Naive thymus-derived CD4-positive, alpha-beta T cell (primary cell): ENCODE measurements around the gene NPHP4. TPM values are rescaled to one million over a fixed set of nuclear protein-coding genes. Genes with fewer than 3 reads are reported as not detected.

Experiments
- ATAC-seq: fragments of 150-1000 bp; cut with Tn5 transposase; 2 replicates; pipeline ENCODE4 v1.10.0; 2021; ENCODE audit warnings: mild to moderate bottlenecking, moderate library complexity
- CTCF ChIA-PET: fragments of 350-600 bp; sonication (Branson Sonifier 250); formaldehyde crosslinking; loops from one replicate; lab custom pipeline; 2021; ENCODE audit warnings: antibody characterized with exemption; lab: Charles Lee
- POLR2A ChIA-PET: fragments of 350-600 bp; sonication (Branson Sonifier 250); formaldehyde crosslinking; loops from one replicate; lab custom pipeline; 2021; ENCODE audit warnings: antibody characterized with exemption, inconsistent platforms; lab: Charles Lee
- DNase-seq, 9 donors: peaks; one replicate each; pipeline versions ENCODE4 v3.0.0 to v3.0.0-alpha.2; 2020 to 2022; ENCODE audit warnings: mixed read lengths in 1 of 9
- H3K27ac ChIP-seq: one replicate; pipeline ENCODE4 v1.7.0; 2013; ENCODE audit warnings: mild to moderate bottlenecking, low read depth, low read length, moderate library complexity
- H3K27me3 ChIP-seq, 2 donors: one replicate each; pipeline ENCODE4 v1.7.0; 2013; ENCODE audit warnings: low read length in 2 of 2, mild to moderate bottlenecking in 2 of 2, moderate library complexity in 2 of 2; ENCODE audit not compliant: control insufficient read depth in 2 of 2, insufficient read depth in 2 of 2
- H3K36me3 ChIP-seq, 3 experiments: 1 replicate in 2 of 3; 2 replicates in 1 of 3; pipeline ENCODE4 v1.7.0; 2013; ENCODE audit warnings: low read length in 3 of 3, mild to moderate bottlenecking in 3 of 3, moderate library complexity in 1 of 3; ENCODE audit not compliant: insufficient read depth in 3 of 3, control insufficient read depth in 2 of 3
- H3K4me1 ChIP-seq, 2 donors: one replicate each; pipeline ENCODE4 v1.7.0; 2013; ENCODE audit warnings: low read length in 2 of 2, mild to moderate bottlenecking in 2 of 2, moderate library complexity in 1 of 2; ENCODE audit not compliant: control insufficient read depth in 2 of 2, insufficient read depth in 2 of 2
- H3K4me3 ChIP-seq: 2 replicates; pipeline ENCODE4 v1.7.0; 2013; ENCODE audit warnings: mild to moderate bottlenecking, low read length
- H3K9me3 ChIP-seq, 3 experiments: 1 replicate in 2 of 3; 2 replicates in 1 of 3; pipeline ENCODE4 v1.7.0; 2013; ENCODE audit warnings: low read length in 3 of 3; ENCODE audit not compliant: control insufficient read depth in 2 of 3
- H3K27ac Mint-ChIP-seq, 9 donors: one replicate each; pipeline ENCODE4 v1.8.0; 2020 to 2022; ENCODE audit warnings: mixed read lengths in 9 of 9, mild to moderate bottlenecking in 8 of 9, moderate library complexity in 5 of 9, inconsistent platforms in 2 of 9
- H3K27me3 Mint-ChIP-seq, 5 donors: one replicate each; pipeline ENCODE4 v1.8.0; 2021 to 2022; ENCODE audit warnings: mixed read lengths in 5 of 5, mild to moderate bottlenecking in 1 of 5
- H3K36me3 Mint-ChIP-seq, 5 donors: one replicate each; pipeline ENCODE4 v1.8.0; 2020 to 2022; ENCODE audit warnings: mixed read lengths in 5 of 5, mild to moderate bottlenecking in 3 of 5, inconsistent platforms in 1 of 5
- H3K4me1 Mint-ChIP-seq, 7 donors: one replicate each; pipeline ENCODE4 v1.8.0; 2020 to 2022; ENCODE audit warnings: mixed read lengths in 7 of 7, mild to moderate bottlenecking in 3 of 7, inconsistent platforms in 1 of 7
- H3K4me3 Mint-ChIP-seq, 10 donors: one replicate each; pipeline ENCODE4 v1.8.0; 2020 to 2022; ENCODE audit warnings: mild to moderate bottlenecking in 10 of 10, mixed read lengths in 10 of 10, moderate library complexity in 6 of 10, inconsistent platforms in 2 of 10
- H3K9me3 Mint-ChIP-seq, 11 donors: one replicate each; pipeline ENCODE4 v1.8.0; 2020 to 2022; ENCODE audit warnings: mixed read lengths in 11 of 11, mild to moderate bottlenecking in 4 of 11, inconsistent platforms in 1 of 11, moderate library complexity in 1 of 11
- intact Hi-C, 2 donors: fragments of 100-400 bp; cut with micrococcal nuclease; formaldehyde crosslinking; loops; one replicate each; pipeline ENCODE4 v1.15.1; 2023
- polyA plus RNA-seq, 2 donors: library from polyadenylated mRNA; unstranded; fragments of 300-500 nt; fragmentation: Illumina TruSeq; gene quantifications; one replicate each; pipeline ENCODE4 v1.2.3, GENCODE V29; 2021
- total RNA-seq, 6 experiments: library from RNA in 5 of 6; stranded (reverse) in 5 of 6; gene quantifications; 1 replicate in 5 of 6; 2 replicates in 1 of 6; pipeline ENCODE4 v1.2.3 and lab custom pipeline; 2021 to 2026

The NPHP4 gene
- total and polyA plus RNA-seq, 7 experiments from 2014 or later = 0.40 to 20.6 (median 9.2) TPM

GRCh38 chr1:5948681-5949005 is 43.6 kb downstream of the NPHP4 start:
- H3K4me1 Mint-ChIP-seq = peaks cover 0 to 2% (median 0%) of the 10 kb centered on the region in 7 donors
- Histone ChIP-seq H3K9me3 (no peaks in the 10 kb centered on the region), H3K36me3 (peaks cover 0 to 12% (median 0%) of the 10 kb centered on the region in 3 experiments), H3K4me1 (no peaks in the 10 kb centered on the region), H3K4me3 (no peak overlapping the region), H3K27ac (no peak overlapping the region), H3K27me3 (no peaks in the 10 kb centered on the region)
- intact Hi-C loops = no loop called here
- no peak for ATAC-seq
- H3K36me3 Mint-ChIP-seq = peaks cover 3 to 32% (median 12%) of the 10 kb centered on the region in 5 donors
- no peaks in the 10 kb centered on the region for H3K27me3 Mint-ChIP-seq
- ChIA-PET CTCF (no interaction called here), POLR2A (no interaction called here)
- no peak overlapping the region for H3K27ac Mint-ChIP-seq
- DNase-seq = no peak
- H3K4me3 Mint-ChIP-seq = no peak overlapping the region
- no peaks in the 10 kb centered on the region for H3K9me3 Mint-ChIP-seq

GRCh38 chr1:5947978-5948680 is 44.1 kb downstream of the NPHP4 start:
- DNase-seq = peak in 1 of 9 donors; percentile 7
- POLR2A ChIA-PET = no interaction called here

GRCh38 chr1:5947071-5947821 is 45.0 kb downstream of the NPHP4 start:
- Histone ChIP-seq H3K9me3 (no peaks in the 10 kb centered on the region), H3K4me1 (no peaks in the 10 kb centered on the region), H3K27ac (no peak overlapping the region), H3K4me3 (no peak overlapping the region), H3K27me3 (no peaks in the 10 kb centered on the region), H3K36me3 (peaks cover 0 to 7% (median 0%) of the 10 kb centered on the region in 3 experiments)
- intact Hi-C loops = no loop called here
- Mint-ChIP-seq H3K27me3 (no peaks in the 10 kb centered on the region), H3K27ac (no peak overlapping the region), H3K9me3 (no peaks in the 10 kb centered on the region), H3K36me3 (peaks cover 4 to 29% (median 11%) of the 10 kb centered on the region in 5 donors), H3K4me1 (peaks cover 0 to 2% (median 0%) of the 10 kb centered on the region in 7 donors), H3K4me3 (no peak overlapping the region)
- DNase-seq (peak in 1 of 9 donors; percentile 8), ATAC-seq (no peak)
- CTCF ChIA-PET = no interaction called here
- POLR2A ChIA-PET = no interaction called here

More at GRCh38 chr1:5947978-5948680, 44.1 kb downstream of the NPHP4 start:
- Histone ChIP-seq H3K9me3 (no peaks in the 10 kb centered on the region), H3K4me1 (no peaks in the 10 kb centered on the region), H3K27ac (no peak overlapping the region), H3K4me3 (no peak overlapping the region), H3K36me3 (peaks cover 0 to 7% (median 0%) of the 10 kb centered on the region in 3 experiments), H3K27me3 (no peaks in the 10 kb centered on the region)
- Mint-ChIP-seq H3K4me3 (no peak overlapping the region), H3K27ac (no peak overlapping the region), H3K4me1 (peaks cover 0 to 2% (median 0%) of the 10 kb centered on the region in 7 donors), H3K9me3 (no peaks in the 10 kb centered on the region), H3K36me3 (peaks cover 4 to 32% (median 11%) of the 10 kb centered on the region in 5 donors), H3K27me3 (no peaks in the 10 kb centered on the region)
- ATAC-seq = no peak
- CTCF ChIA-PET = no interaction called here
- intact Hi-C loops = no loop called here

GRCh38 chr1:5945445-5945844 is 46.8 kb downstream of the NPHP4 start:
- H3K4me1 ChIP-seq = no peaks in the 10 kb centered on the region
- Mint-ChIP-seq H3K9me3 (no peaks in the 10 kb centered on the region), H3K27ac (peak overlapping the region in 1 of 9 donors; percentile 25), H3K27me3 (no peaks in the 10 kb centered on the region), H3K4me3 (no peak overlapping the region), H3K4me1 (peaks cover 0 to 2% (median 0%) of the 10 kb centered on the region in 7 donors), H3K36me3 (peaks cover 4 to 28% (median 6%) of the 10 kb centered on the region in 5 donors)
- H3K27me3 ChIP-seq = no peaks in the 10 kb centered on the region
- peak in 1 of 9 donors; percentile 3 for DNase-seq
- H3K9me3 ChIP-seq = no peaks in the 10 kb centered on the region
- no peak overlapping the region for H3K27ac ChIP-seq
- no peak overlapping the region for H3K4me3 ChIP-seq
- POLR2A ChIA-PET = no interaction called here
- peaks cover 0 to 7% (median 0%) of the 10 kb centered on the region in 3 experiments for H3K36me3 ChIP-seq
- intact Hi-C loops = no loop called here
- CTCF ChIA-PET = no interaction called here
- ATAC-seq = no peak

GRCh38 chr1:5944843-5945167 is 47.4 kb downstream of the NPHP4 start:
- Mint-ChIP-seq H3K4me1 (peaks cover 0 to 2% (median 0%) of the 10 kb centered on the region in 7 donors), H3K36me3 (peaks cover 4 to 32% (median 7%) of the 10 kb centered on the region in 5 donors), H3K9me3 (no peaks in the 10 kb centered on the region), H3K27ac (no peak overlapping the region), H3K27me3 (no peaks in the 10 kb centered on the region), H3K4me3 (no peak overlapping the region)
- H3K4me3 ChIP-seq = no peak overlapping the region
- no peaks in the 10 kb centered on the region for H3K27me3 ChIP-seq
- no peak overlapping the region for H3K27ac ChIP-seq
- CTCF ChIA-PET = no interaction called here
- ATAC-seq (no peak), DNase-seq (peak in 1 of 9 donors; percentile 2)
- intact Hi-C loops = no loop called here
- H3K4me1 ChIP-seq = no peaks in the 10 kb centered on the region
- H3K36me3 ChIP-seq = peaks cover 0 to 7% (median 0%) of the 10 kb centered on the region in 3 experiments
- no peaks in the 10 kb centered on the region for H3K9me3 ChIP-seq
- POLR2A ChIA-PET = no interaction called here

GRCh38 chr1:5944154-5944842 is 47.9 kb downstream of the NPHP4 start:
- Histone ChIP-seq H3K4me1 (no peaks in the 10 kb centered on the region), H3K27ac (no peak overlapping the region), H3K4me3 (no peak overlapping the region), H3K36me3 (peaks cover 0 to 7% (median 0%) of the 10 kb centered on the region in 3 experiments), H3K27me3 (no peaks in the 10 kb centered on the region), H3K9me3 (no peaks in the 10 kb centered on the region)
- no peaks in the 10 kb centered on the region for H3K9me3 Mint-ChIP-seq
- ATAC-seq = no peak
- ChIA-PET CTCF (no interaction called here), POLR2A (no interaction called here)
- intact Hi-C loops = no loop called here
- peaks cover 0 to 1% (median 0%) of the 10 kb centered on the region in 7 donors for H3K4me1 Mint-ChIP-seq
- no peak overlapping the region for H3K27ac Mint-ChIP-seq
- DNase-seq = no peak
- peaks cover 2 to 36% (median 5%) of the 10 kb centered on the region in 5 donors for H3K36me3 Mint-ChIP-seq
- H3K27me3 Mint-ChIP-seq = no peaks in the 10 kb centered on the region
- H3K4me3 Mint-ChIP-seq = no peak overlapping the region
